H1 (cell line): ENCODE results near the gene TMCC1. TPM values are rescaled to one million over a fixed set of nuclear protein-coding genes. Genes with fewer than 3 reads are reported as not detected.

Source experiments
- CTCF ChIA-PET: fragments of 300-600 bp; sonication (Branson Sonifier 250); formaldehyde crosslinking; loops from one replicate; lab custom pipeline; 2021; ENCODE audit not compliant: partially characterized antibody; lab: Charles Lee
- POLR2A ChIA-PET: fragments of 300-600 bp; sonication (Branson Sonifier 250); formaldehyde crosslinking; loops from one replicate; lab custom pipeline; 2021; ENCODE audit warnings: inconsistent platforms; ENCODE audit not compliant: partially characterized antibody; lab: Charles Lee
- DNase-seq, 2 experiments: peaks; one replicate each; pipeline versions ENCODE4 v3.0.0 to v3.0.0-alpha.2; 2010 to 2022; ENCODE audit warnings: low spot score in 2 of 2, low read depth in 1 of 2, mixed read lengths in 1 of 2
- FAIRE-seq: peaks from 2 replicates; lab custom pipeline; 2011; peaks lifted over from hg19 to GRCh38; lab: Jason Lieb, UNC
- H2AFZ ChIP-seq: 2 replicates; pipeline ENCODE4 v1.8.1; 2012; ENCODE audit warnings: low read length, inconsistent platforms
- H2AK5ac ChIP-seq: 2 replicates; pipeline ENCODE4 v1.6.1; 2013; ENCODE audit warnings: low read depth, low read length
- H2BK120ac ChIP-seq: replicated peaks from 2 replicates; pipeline ENCODE3; 2013; ENCODE audit warnings: low read depth, low read length, inconsistent platforms
- H2BK12ac ChIP-seq: 2 replicates; pipeline ENCODE4 v1.6.1; 2013; ENCODE audit warnings: low read depth, low read length
- H2BK15ac ChIP-seq: 2 replicates; pipeline ENCODE4 v1.6.1; 2013; ENCODE audit warnings: low read length
- H2BK20ac ChIP-seq: 2 replicates; pipeline ENCODE4 v1.6.1; 2013; ENCODE audit warnings: low read length
- H2BK5ac ChIP-seq: 2 replicates; pipeline ENCODE4 v1.6.1; 2013; ENCODE audit warnings: low read depth, low read length
- H3K14ac ChIP-seq: 2 replicates; pipeline ENCODE4 v1.6.1; 2013; ENCODE audit warnings: inconsistent platforms; ENCODE audit not compliant: insufficient read length
- H3K18ac ChIP-seq: 2 replicates; pipeline ENCODE4 v1.6.1; 2013; ENCODE audit warnings: low read length; ENCODE audit errors: extremely low read depth
- H3K23ac ChIP-seq: 2 replicates; pipeline ENCODE4 v1.6.1; 2013; ENCODE audit warnings: inconsistent platforms; ENCODE audit not compliant: insufficient read length
- H3K23me2 ChIP-seq: 2 replicates; pipeline ENCODE4 v1.6.1; 2013; ENCODE audit warnings: low read depth, low read length
- H3K27ac ChIP-seq: 2 replicates; pipeline ENCODE4 v1.6.1; 2011; ENCODE audit warnings: low read depth, low read length, inconsistent platforms
- H3K27me3 ChIP-seq, 4 experiments: replicated peaks in 1 of 4; 1 replicate in 1 of 4; 2 replicates in 3 of 4; pipeline versions ENCODE4 v1.6.1 to v1.8.1; 2011 to 2013; ENCODE audit warnings: low read length in 3 of 4, mild to moderate bottlenecking in 3 of 4, inconsistent platforms in 2 of 4, mixed read lengths in 2 of 4, moderate library complexity in 1 of 4; ENCODE audit not compliant: control insufficient read depth in 3 of 4, insufficient read depth in 3 of 4; ENCODE audit errors: extremely low read depth in 1 of 4
- H3K36me3 ChIP-seq, 4 experiments: 2 replicates each; pipeline versions ENCODE4 v1.6.1 to v1.8.1; 2011 to 2013; ENCODE audit warnings: mild to moderate bottlenecking in 4 of 4, low read length in 3 of 4, moderate library complexity in 2 of 4, control low read depth in 1 of 4, inconsistent platforms in 1 of 4; ENCODE audit not compliant: insufficient read depth in 4 of 4, control insufficient read depth in 2 of 4
- H3K4ac ChIP-seq: replicated peaks from 2 replicates; pipeline ENCODE3; 2013; ENCODE audit warnings: low read length, low read depth, mixed read lengths, inconsistent platforms; ENCODE audit not compliant: insufficient read length
- H3K4me1 ChIP-seq, 4 experiments: replicated peaks in 1 of 4; 1 replicate in 1 of 4; 2 replicates in 3 of 4; pipeline versions ENCODE4 v1.6.1 to v1.8.1; 2011 to 2013; ENCODE audit warnings: low read length in 3 of 4, inconsistent platforms in 2 of 4, mixed read lengths in 1 of 4; ENCODE audit not compliant: insufficient read depth in 4 of 4, control insufficient read depth in 3 of 4
- H3K4me2 ChIP-seq, 2 experiments: 2 replicates each; pipeline versions ENCODE4 v1.6.1 to v1.8.1; 2011 to 2013; ENCODE audit warnings: low read depth in 2 of 2, low read length in 2 of 2, control low read depth in 1 of 2, inconsistent platforms in 1 of 2, mild to moderate bottlenecking in 1 of 2; ENCODE audit not compliant: insufficient read depth in 1 of 2
- H3K4me3 ChIP-seq, 4 experiments: fragments of 200-600, 300-600 bp in 1 of 4; sonication (generic), shearing (Covaris generic), sonication (Bioruptor Twin) in 1 of 4; 2 replicates each; pipeline versions ENCODE4 v1.5.1 to v1.8.1; 2011 to 2016; ENCODE audit warnings: low read length in 4 of 4, low read depth in 3 of 4, control low read depth in 2 of 4, inconsistent platforms in 2 of 4, mild to moderate bottlenecking in 2 of 4, mixed read lengths in 1 of 4, moderate library complexity in 1 of 4; ENCODE audit not compliant: insufficient read depth in 2 of 4; ENCODE audit errors: extremely low read depth in 1 of 4
- H3K56ac ChIP-seq: replicated peaks from 2 replicates; pipeline ENCODE3; 2013; ENCODE audit warnings: low read depth, mild to moderate bottlenecking, mixed read lengths, low read length, inconsistent platforms; ENCODE audit not compliant: insufficient read length
- H3K79me1 ChIP-seq: 2 replicates; pipeline ENCODE4 v1.6.1; 2013; ENCODE audit warnings: low read depth, low read length, control low read depth
- H3K79me2 ChIP-seq, 2 experiments: 2 replicates each; pipeline versions ENCODE4 v1.6.1 to v1.8.1; 2012 to 2013; ENCODE audit warnings: low read length in 2 of 2, mild to moderate bottlenecking in 2 of 2, inconsistent platforms in 1 of 2; ENCODE audit not compliant: insufficient read depth in 2 of 2, control insufficient read depth in 1 of 2
- H3K9ac ChIP-seq, 4 experiments: replicated peaks in 1 of 4; 1 replicate in 1 of 4; 2 replicates in 3 of 4; pipeline versions ENCODE4 v1.6.1 to v1.8.1; 2011 to 2013; ENCODE audit warnings: low read depth in 3 of 4, low read length in 3 of 4, control low read depth in 2 of 4, mild to moderate bottlenecking in 2 of 4, moderate library complexity in 2 of 4, inconsistent platforms in 1 of 4; ENCODE audit errors: extremely low read depth in 1 of 4
- H3K9me3 ChIP-seq, 2 experiments: 2 replicates each; pipeline versions ENCODE4 v1.6.1 to v1.8.1; 2012 to 2013; ENCODE audit warnings: mild to moderate bottlenecking in 2 of 2, moderate library complexity in 2 of 2, control low read depth in 1 of 2, inconsistent platforms in 1 of 2, low read depth in 1 of 2, low read length in 1 of 2, mixed read lengths in 1 of 2; ENCODE audit not compliant: insufficient read depth in 2 of 2
- H4K20me1 ChIP-seq, 2 experiments: replicated peaks in 1 of 2; 2 replicates each; pipeline versions ENCODE3 to v1.8.1; 2011 to 2013; ENCODE audit warnings: inconsistent platforms in 2 of 2, low read length in 2 of 2, mild to moderate bottlenecking in 1 of 2; ENCODE audit not compliant: insufficient read depth in 2 of 2, control insufficient read depth in 1 of 2
- H4K5ac ChIP-seq: 2 replicates; pipeline ENCODE4 v1.6.1; 2013; ENCODE audit warnings: low read length, low read depth, mixed read lengths, inconsistent platforms; ENCODE audit not compliant: insufficient read length
- H4K8ac ChIP-seq: 2 replicates; pipeline ENCODE4 v1.8.0; 2013; ENCODE audit warnings: mild to moderate bottlenecking, moderate library complexity, low read length, inconsistent platforms; ENCODE audit not compliant: insufficient read depth; ENCODE audit errors: extremely low read depth
- H4K91ac ChIP-seq: replicated peaks from 2 replicates; pipeline ENCODE3; 2013; ENCODE audit warnings: low read length, mixed read lengths, inconsistent platforms; ENCODE audit not compliant: insufficient read length
- ASH2L ChIP-seq: fragments of 200-600, 300-600 bp; sonication (generic); IDR thresholded peaks from one replicate; pipeline ENCODE4 v1.7.1; 2017; ENCODE audit warnings: low read length
- ATF3 ChIP-seq: IDR thresholded peaks from 2 replicates; pipeline ENCODE4 v1.6.1; 2011; ENCODE audit warnings: low read depth, mild to moderate bottlenecking, low read length; ENCODE audit not compliant: insufficient read depth
- BACH1 ChIP-seq: IDR thresholded peaks from 2 replicates; pipeline ENCODE4 v1.6.1; 2012; ENCODE audit warnings: low read length, improper control_type of control experiment
- CBX5 ChIP-seq: fragments of 300-800, 300-1000 bp; sonication (generic); IDR thresholded peaks from 2 replicates; pipeline ENCODE4 v1.7.1; 2016; ENCODE audit warnings: antibody characterized with exemption, low read length, low read depth
- CBX8 ChIP-seq: fragments of 300-800, 300-1000 bp; sonication (generic); IDR thresholded peaks from 2 replicates; pipeline ENCODE4 v1.7.1; 2016; ENCODE audit warnings: low read depth, low read length, borderline replicate concordance
- CEBPB ChIP-seq: IDR thresholded peaks from 2 replicates; pipeline ENCODE4 v1.6.1; 2012; ENCODE audit warnings: low read depth, low read length
- CHD2 ChIP-seq: IDR thresholded peaks from 2 replicates; pipeline ENCODE4 v1.6.1; 2012; ENCODE audit warnings: low read length, improper control_type of control experiment
- CREB1 ChIP-seq: IDR thresholded peaks from 2 replicates; pipeline ENCODE4 v1.6.1; 2012; ENCODE audit warnings: inconsistent platforms
- EZH2 ChIP-seq: fragments of 200-600 bp; sonication (generic); IDR thresholded peaks from 2 replicates; pipeline ENCODE4 v1.7.1; 2012; ENCODE audit warnings: low read depth, mild to moderate bottlenecking, moderate library complexity, low read length, inconsistent platforms; ENCODE audit not compliant: severe bottlenecking
- GTF2F1 ChIP-seq: IDR thresholded peaks from 2 replicates; pipeline ENCODE4 v1.6.1; 2012; ENCODE audit warnings: low read depth, low read length, improper control_type of control experiment, borderline replicate concordance
- KDM5A ChIP-seq: fragments of 200-600 bp; IDR thresholded peaks from 2 replicates; pipeline ENCODE4 v1.7.1; 2012; ENCODE audit warnings: mild to moderate bottlenecking, low read length, inconsistent platforms, mixed read lengths
- NRF1 ChIP-seq: IDR thresholded peaks from 2 replicates; pipeline ENCODE4 v1.6.1; 2011; ENCODE audit warnings: mild to moderate bottlenecking, low read depth, low read length, improper control_type of control experiment
- RNF2 ChIP-seq: fragments of 200-900, 300-1000 bp; sonication (generic); IDR thresholded peaks from 2 replicates; pipeline ENCODE4 v1.7.1; 2016; ENCODE audit warnings: borderline replicate concordance, low read depth, mild to moderate bottlenecking, antibody characterized with exemption, low read length; ENCODE audit not compliant: poor library complexity, severe bottlenecking; ENCODE audit errors: missing control alignments
- SP1 ChIP-seq: IDR thresholded peaks from 2 replicates; pipeline ENCODE4 v1.6.1; 2011; ENCODE audit warnings: low read depth, low read length
- SP4 ChIP-seq: IDR thresholded peaks from 2 replicates; pipeline ENCODE4 v1.6.1; 2012; ENCODE audit warnings: low read length, inconsistent platforms
- WGBS, 2 experiments: shearing (Covaris generic) in 1 of 2; methylation state at CpG; one replicate each; pipeline versions ENCODE4 v1.1.6 to v1.1.7; 2013 to 2015; ENCODE audit warnings: low lambda C conversion rate in 2 of 2, mixed read lengths in 2 of 2, inconsistent platforms in 1 of 2, low coverage in 1 of 2, missing lambda C conversion rate in 1 of 2; ENCODE audit not compliant: insufficient replicate concordance in 2 of 2, insufficient coverage in 1 of 2, insufficient read length in 1 of 2; ENCODE audit errors: extremely low coverage in 1 of 2, missing lambda C conversion rate in 1 of 2; 5-methylcytosine and 5-hydroxymethylcytosine counted together
- polyA plus RNA-seq, 7 experiments: library from polyadenylated mRNA; depleted of rRNA in 3 of 7; stranded (reverse) in 5 of 7; unstranded in 2 of 7; fragments of >200 nt in 5 of 7; fragments of 200-250 nt in 2 of 7; gene quantifications; 1 replicate in 5 of 7; 2 replicates in 1 of 7; 4 replicates in 1 of 7; pipeline versions ENCODE4 v1.2.1 to v1.2.3, GENCODE V29; 2011 to 2013; ENCODE audit warnings: missing spikeins in 2 of 7, mixed read lengths in 2 of 7
- total RNA-seq: library from RNA; stranded (reverse); fragmentation: NEBNext Ultra II Directional; extraction: Animal tissue kit (Norgen Biotek cat#: 25700); gene quantifications from 2 replicates; pipeline ENCODE4 v1.2.1, GENCODE V29; 2021

The TMCC1 gene
- total and polyA plus RNA-seq, 2 of the 8 experiments (the other 6 are each of a cell fraction or from before 2014, with no cell fraction given): 10.4 to 27.1 TPM

DNA sequence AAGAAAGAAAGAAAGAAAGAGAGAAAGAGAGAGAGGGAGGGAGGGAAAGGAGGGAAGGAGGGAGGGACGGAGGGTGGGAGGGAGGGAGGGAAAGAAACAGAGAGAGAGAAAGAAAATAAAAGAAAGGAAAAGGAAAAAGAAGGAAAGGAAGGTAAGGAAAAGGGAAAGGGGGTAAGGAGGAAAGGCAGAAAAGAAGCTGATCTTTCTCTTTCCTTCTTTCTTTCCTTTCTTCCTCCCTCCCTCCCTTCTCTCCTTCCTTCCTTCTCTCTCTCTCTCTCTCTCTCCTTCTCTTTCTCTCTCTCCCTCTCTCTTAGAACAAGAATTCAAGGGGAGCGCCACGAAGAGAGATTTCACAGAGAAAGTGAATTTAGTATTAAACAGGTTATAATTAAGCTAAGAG, 25.8 kb upstream of the TMCC1 start:
- no peaks in the 10 kb centered on the region for H3K23me2 ChIP-seq
- H2BK20ac ChIP-seq: no peak overlapping the region
- TF ChIP-seq BACH1 (no peak), ATF3 (no peak), CREB1 (no peak), RNF2 (no peak), KDM5A (no peak), EZH2 (no peak), ASH2L (no peak), CBX5 (no peak), SP4 (no peak), CHD2 (no peak), GTF2F1 (no peak), CBX8 (no peak), SP1 (no peak), CEBPB (no peak), NRF1 (no peak)
- no peak overlapping the region for H3K18ac ChIP-seq
- H4K5ac ChIP-seq: no peak overlapping the region
- H3K4me1 ChIP-seq: no peaks in the 10 kb centered on the region
- H3K9me3 ChIP-seq: no peaks in the 10 kb centered on the region; a peak in 1 of 4 replicates
- H2BK15ac ChIP-seq: no peak overlapping the region
- ChIA-PET CTCF (interaction anchor here (1.0 to 1.3 kb wide), 2 partner anchors 10 to 23 kb away, joined by 4 to 7 read pairs; no protein-coding TSS in a partner anchor), POLR2A (no interaction called here)
- no peak overlapping the region for H3K4ac ChIP-seq
- no peak overlapping the region for H2BK12ac ChIP-seq
- no peak overlapping the region for H3K56ac ChIP-seq
- H3K14ac ChIP-seq: no peak overlapping the region
- H3K36me3 ChIP-seq: no peaks in the 10 kb centered on the region
- no peaks in the 10 kb centered on the region for H3K79me1 ChIP-seq
- DNase-seq (no peak), FAIRE-seq (no peak)
- no peak overlapping the region for H3K23ac ChIP-seq
- no peak overlapping the region for H3K4me2 ChIP-seq
- H4K91ac ChIP-seq: no peak overlapping the region
- H2AFZ ChIP-seq: no peak overlapping the region
- H4K20me1 ChIP-seq: no peaks in the 10 kb centered on the region
- no peaks in the 10 kb centered on the region for H3K27me3 ChIP-seq
- H3K79me2 ChIP-seq: no peaks in the 10 kb centered on the region
- no peak overlapping the region for H2BK120ac ChIP-seq
- no peak overlapping the region for H3K4me3 ChIP-seq
- H2AK5ac ChIP-seq: no peak overlapping the region
- WGBS, 2 experiments: 56% methylated on average over 3 of the region's 3 CpGs; no CpG with 5 or more reads in 1 of the 2 experiments
- no peak overlapping the region for H3K9ac ChIP-seq
- no peak overlapping the region for H3K27ac ChIP-seq
- H4K8ac ChIP-seq: no peak overlapping the region
- H2BK5ac ChIP-seq: no peak overlapping the region
